ENCODE results near the gene EIF3K.

The EIF3K gene

GRCh38 chr19:38618590-38619360 lies at the start of gene EIF3K (continued):
- TF ChIP-seq, protein P1, sequence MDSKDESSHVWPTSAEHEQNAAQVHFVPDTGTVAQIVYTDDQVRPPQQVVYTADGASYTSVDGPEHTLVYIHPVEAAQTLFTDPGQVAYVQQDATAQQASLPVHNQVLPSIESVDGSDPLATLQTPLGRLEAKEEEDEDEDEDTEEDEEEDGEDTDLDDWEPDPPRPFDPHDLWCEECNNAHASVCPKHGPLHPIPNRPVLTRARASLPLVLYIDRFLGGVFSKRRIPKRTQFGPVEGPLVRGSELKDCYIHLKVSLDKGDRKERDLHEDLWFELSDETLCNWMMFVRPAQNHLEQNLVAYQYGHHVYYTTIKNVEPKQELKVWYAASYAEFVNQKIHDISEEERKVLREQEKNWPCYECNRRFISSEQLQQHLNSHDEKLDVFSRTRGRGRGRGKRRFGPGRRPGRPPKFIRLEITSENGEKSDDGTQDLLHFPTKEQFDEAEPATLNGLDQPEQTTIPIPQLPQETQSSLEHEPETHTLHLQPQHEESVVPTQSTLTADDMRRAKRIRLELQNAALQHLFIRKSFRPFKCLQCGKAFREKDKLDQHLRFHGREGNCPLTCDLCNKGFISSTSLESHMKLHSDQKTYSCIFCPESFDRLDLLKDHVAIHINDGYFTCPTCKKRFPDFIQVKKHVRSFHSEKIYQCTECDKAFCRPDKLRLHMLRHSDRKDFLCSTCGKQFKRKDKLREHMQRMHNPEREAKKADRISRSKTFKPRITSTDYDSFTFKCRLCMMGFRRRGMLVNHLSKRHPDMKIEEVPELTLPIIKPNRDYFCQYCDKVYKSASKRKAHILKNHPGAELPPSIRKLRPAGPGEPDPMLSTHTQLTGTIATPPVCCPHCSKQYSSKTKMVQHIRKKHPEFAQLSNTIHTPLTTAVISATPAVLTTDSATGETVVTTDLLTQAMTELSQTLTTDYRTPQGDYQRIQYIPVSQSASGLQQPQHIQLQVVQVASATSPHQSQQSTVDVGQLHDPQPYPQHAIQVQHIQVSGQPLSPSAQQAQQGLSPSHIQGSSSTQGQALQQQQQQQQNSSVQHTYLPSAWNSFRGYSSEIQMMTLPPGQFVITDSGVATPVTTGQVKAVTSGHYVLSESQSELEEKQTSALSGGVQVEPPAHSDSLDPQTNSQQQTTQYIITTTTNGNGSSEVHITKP (tag by site-specific recombination; IDR thresholded peaks at IDR 0.05): no peak
- TF ChIP-seq SCRT1 (tag by site-specific recombination; IDR thresholded peaks at IDR 0.05; ENCODE audit: borderline replicate concordance) (no peak), ZNF391 (tag by site-specific recombination; IDR thresholded peaks at IDR 0.05; ENCODE audit: borderline replicate concordance, low read depth) (no peak; the same call in 1 of the 2 replicates), SP2 (tag by site-specific recombination; IDR thresholded peaks at IDR 0.05) (peak; percentile 88), ZNF335 (tag by site-specific recombination; conservative IDR thresholded peaks at IDR 0.05) (peak; percentile 97), GLIS1 (tag by site-specific recombination; IDR thresholded peaks at IDR 0.05) (0 out of 2 replicates have a peak, but pooled peaks have one; percentile 1), ZNF560 (tag by site-specific recombination; IDR thresholded peaks at IDR 0.05; ENCODE audit: borderline replicate concordance) (no peak), ZXDB (tag by site-specific recombination; IDR thresholded peaks at IDR 0.05) (peak; percentile 87), ZNF654 (tag by site-specific recombination; IDR thresholded peaks at IDR 0.05; ENCODE audit: low read depth) (no peak), ZNF426 (tag by site-specific recombination; IDR thresholded peaks at IDR 0.05) (no peak), ZNF146 (tag by site-specific recombination; IDR thresholded peaks at IDR 0.05) (no peak), ZFHX2 (tag by site-specific recombination; conservative IDR thresholded peaks at IDR 0.05) (no peak), MEIS1 (CRISPR knock-in tag; IDR thresholded peaks at IDR 0.05; ENCODE audit: borderline replicate concordance) (no peak), ZNF549 (tag by site-specific recombination; IDR thresholded peaks at IDR 0.05) (no peak), ZNF544 (tag by site-specific recombination; IDR thresholded peaks at IDR 0.05) (no peak), MYNN (tag by site-specific recombination; IDR thresholded peaks at IDR 0.05; ENCODE audit: borderline replicate concordance) (no peak), ZBTB21 (tag by site-specific recombination; IDR thresholded peaks at IDR 0.05) (peak; percentile 96), ZNF132 (tag by site-specific recombination; IDR thresholded peaks at IDR 0.05; ENCODE audit: borderline replicate concordance) (no peak), PATZ1 (tag by site-specific recombination; IDR thresholded peaks at IDR 0.05) (peak; percentile 11; the same call in 1 of the 2 replicates), KLF7 (tag by site-specific recombination; IDR thresholded peaks at IDR 0.05; ENCODE audit: borderline replicate concordance) (no peak; the same call in 1 of the 2 replicates)
- TF ChIP-seq, protein P2, sequence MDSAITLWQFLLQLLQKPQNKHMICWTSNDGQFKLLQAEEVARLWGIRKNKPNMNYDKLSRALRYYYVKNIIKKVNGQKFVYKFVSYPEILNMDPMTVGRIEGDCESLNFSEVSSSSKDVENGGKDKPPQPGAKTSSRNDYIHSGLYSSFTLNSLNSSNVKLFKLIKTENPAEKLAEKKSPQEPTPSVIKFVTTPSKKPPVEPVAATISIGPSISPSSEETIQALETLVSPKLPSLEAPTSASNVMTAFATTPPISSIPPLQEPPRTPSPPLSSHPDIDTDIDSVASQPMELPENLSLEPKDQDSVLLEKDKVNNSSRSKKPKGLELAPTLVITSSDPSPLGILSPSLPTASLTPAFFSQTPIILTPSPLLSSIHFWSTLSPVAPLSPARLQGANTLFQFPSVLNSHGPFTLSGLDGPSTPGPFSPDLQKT (IDR thresholded peaks at IDR 0.05; ENCODE audit: borderline replicate concordance, low read depth, low read length): no peak
- TF ChIP-seq, protein P3, sequence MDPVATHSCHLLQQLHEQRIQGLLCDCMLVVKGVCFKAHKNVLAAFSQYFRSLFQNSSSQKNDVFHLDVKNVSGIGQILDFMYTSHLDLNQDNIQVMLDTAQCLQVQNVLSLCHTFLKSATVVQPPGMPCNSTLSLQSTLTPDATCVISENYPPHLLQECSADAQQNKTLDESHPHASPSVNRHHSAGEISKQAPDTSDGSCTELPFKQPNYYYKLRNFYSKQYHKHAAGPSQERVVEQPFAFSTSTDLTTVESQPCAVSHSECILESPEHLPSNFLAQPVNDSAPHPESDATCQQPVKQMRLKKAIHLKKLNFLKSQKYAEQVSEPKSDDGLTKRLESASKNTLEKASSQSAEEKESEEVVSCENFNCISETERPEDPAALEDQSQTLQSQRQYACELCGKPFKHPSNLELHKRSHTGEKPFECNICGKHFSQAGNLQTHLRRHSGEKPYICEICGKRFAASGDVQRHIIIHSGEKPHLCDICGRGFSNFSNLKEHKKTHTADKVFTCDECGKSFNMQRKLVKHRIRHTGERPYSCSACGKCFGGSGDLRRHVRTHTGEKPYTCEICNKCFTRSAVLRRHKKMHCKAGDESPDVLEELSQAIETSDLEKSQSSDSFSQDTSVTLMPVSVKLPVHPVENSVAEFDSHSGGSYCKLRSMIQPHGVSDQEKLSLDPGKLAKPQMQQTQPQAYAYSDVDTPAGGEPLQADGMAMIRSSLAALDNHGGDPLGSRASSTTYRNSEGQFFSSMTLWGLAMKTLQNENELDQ (tag by site-specific recombination; IDR thresholded peaks at IDR 0.05; ENCODE audit: low read depth): no peak
- TF ChIP-seq, protein P4, sequence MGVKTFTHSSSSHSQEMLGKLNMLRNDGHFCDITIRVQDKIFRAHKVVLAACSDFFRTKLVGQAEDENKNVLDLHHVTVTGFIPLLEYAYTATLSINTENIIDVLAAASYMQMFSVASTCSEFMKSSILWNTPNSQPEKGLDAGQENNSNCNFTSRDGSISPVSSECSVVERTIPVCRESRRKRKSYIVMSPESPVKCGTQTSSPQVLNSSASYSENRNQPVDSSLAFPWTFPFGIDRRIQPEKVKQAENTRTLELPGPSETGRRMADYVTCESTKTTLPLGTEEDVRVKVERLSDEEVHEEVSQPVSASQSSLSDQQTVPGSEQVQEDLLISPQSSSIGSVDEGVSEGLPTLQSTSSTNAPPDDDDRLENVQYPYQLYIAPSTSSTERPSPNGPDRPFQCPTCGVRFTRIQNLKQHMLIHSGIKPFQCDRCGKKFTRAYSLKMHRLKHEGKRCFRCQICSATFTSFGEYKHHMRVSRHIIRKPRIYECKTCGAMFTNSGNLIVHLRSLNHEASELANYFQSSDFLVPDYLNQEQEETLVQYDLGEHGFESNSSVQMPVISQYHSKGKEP (tag by site-specific recombination; IDR thresholded peaks at IDR 0.05): no peak
- TF ChIP-seq, protein P5, sequence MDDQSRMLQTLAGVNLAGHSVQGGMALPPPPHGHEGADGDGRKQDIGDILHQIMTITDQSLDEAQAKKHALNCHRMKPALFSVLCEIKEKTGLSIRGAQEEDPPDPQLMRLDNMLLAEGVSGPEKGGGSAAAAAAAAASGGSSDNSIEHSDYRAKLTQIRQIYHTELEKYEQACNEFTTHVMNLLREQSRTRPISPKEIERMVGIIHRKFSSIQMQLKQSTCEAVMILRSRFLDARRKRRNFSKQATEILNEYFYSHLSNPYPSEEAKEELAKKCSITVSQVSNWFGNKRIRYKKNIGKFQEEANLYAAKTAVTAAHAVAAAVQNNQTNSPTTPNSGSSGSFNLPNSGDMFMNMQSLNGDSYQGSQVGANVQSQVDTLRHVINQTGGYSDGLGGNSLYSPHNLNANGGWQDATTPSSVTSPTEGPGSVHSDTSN (CRISPR knock-in tag; IDR thresholded peaks at IDR 0.05): peak; percentile 60
- TF ChIP-seq, protein P6, sequence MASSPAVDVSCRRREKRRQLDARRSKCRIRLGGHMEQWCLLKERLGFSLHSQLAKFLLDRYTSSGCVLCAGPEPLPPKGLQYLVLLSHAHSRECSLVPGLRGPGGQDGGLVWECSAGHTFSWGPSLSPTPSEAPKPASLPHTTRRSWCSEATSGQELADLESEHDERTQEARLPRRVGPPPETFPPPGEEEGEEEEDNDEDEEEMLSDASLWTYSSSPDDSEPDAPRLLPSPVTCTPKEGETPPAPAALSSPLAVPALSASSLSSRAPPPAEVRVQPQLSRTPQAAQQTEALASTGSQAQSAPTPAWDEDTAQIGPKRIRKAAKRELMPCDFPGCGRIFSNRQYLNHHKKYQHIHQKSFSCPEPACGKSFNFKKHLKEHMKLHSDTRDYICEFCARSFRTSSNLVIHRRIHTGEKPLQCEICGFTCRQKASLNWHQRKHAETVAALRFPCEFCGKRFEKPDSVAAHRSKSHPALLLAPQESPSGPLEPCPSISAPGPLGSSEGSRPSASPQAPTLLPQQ (tag by site-specific recombination; IDR thresholded peaks at IDR 0.05): peak; percentile 58

Data from HEK293 (cell line).